GM23248 (cell line): ENCODE measurements around the gene CNTNAP4.

Experiments used
- EZH2 ChIP-seq: fragments of 200-600 bp; sonication (generic); IDR thresholded peaks from 2 replicates; pipeline ENCODE4 v1.6.1; 2018; ENCODE audit warnings: antibody characterized with exemption, mild to moderate bottlenecking; ENCODE audit not compliant: insufficient read depth, poor library complexity, severe bottlenecking
- EZH2phosphoT487 ChIP-seq: fragments of 200-600 bp; sonication (generic); IDR thresholded peaks from 2 replicates; pipeline ENCODE4 v1.6.1; 2018; ENCODE audit warnings: antibody characterized with exemption, moderate library complexity, mild to moderate bottlenecking, low read depth; ENCODE audit not compliant: insufficient read depth

- TF ChIP-seq EZH2phosphoT487 (no peak), EZH2 (no peak)
Observed at GRCh38 chr16:76573281-76573680, 296.1 kb downstream of the CNTNAP4 start.
